Activated CD4-positive, alpha-beta T cell treated with anti-CD3 and anti-CD28 coated beads for 36 hours (primary cell): Measurements from ENCODE around the gene PDCD6IP. TPM values are rescaled to one million over a fixed set of nuclear protein-coding genes. Genes with fewer than 3 reads are reported as not detected.
"Not testable (repeated sequence)": the region's sequence is repeated elsewhere in the genome, so short reads cannot be mapped to it uniquely, and the experiment has no call there.

Experiments used
- ATAC-seq: fragments of 200-7000 bp; cut with Tn5 transposase; one replicate; pipeline ENCODE4 v1.10.0; 2021; ENCODE audit warnings: mild to moderate bottlenecking, moderate library complexity
- CTCF ChIA-PET: fragments of 350-600 bp; sonication (Branson Sonifier 250); formaldehyde crosslinking; loops from one replicate; lab custom pipeline; 2021; ENCODE audit warnings: antibody characterized with exemption; lab: Charles Lee
- POLR2A ChIA-PET: fragments of 350-600 bp; sonication (Branson Sonifier 250); formaldehyde crosslinking; loops from one replicate; lab custom pipeline; 2021; ENCODE audit warnings: antibody characterized with exemption, inconsistent platforms; lab: Charles Lee
- DNase-seq: peaks from one replicate; pipeline ENCODE4 v3.0.0-alpha.2; 2020
- H3K27ac Mint-ChIP-seq: one replicate; pipeline ENCODE4 v1.8.0; 2021; ENCODE audit warnings: mixed read lengths
- H3K27me3 Mint-ChIP-seq: one replicate; pipeline ENCODE4 v1.8.0; 2021; ENCODE audit warnings: mixed read lengths
- H3K36me3 Mint-ChIP-seq: one replicate; pipeline ENCODE4 v1.8.0; 2021; ENCODE audit warnings: low read depth, mixed read lengths
- H3K4me1 Mint-ChIP-seq: one replicate; pipeline ENCODE4 v1.8.0; 2021; ENCODE audit warnings: mixed read lengths
- H3K4me3 Mint-ChIP-seq: one replicate; pipeline ENCODE4 v1.8.0; 2021; ENCODE audit warnings: mild to moderate bottlenecking, moderate library complexity, mixed read lengths
- H3K9me3 Mint-ChIP-seq: one replicate; pipeline ENCODE4 v1.8.0; 2021; ENCODE audit warnings: low read depth, mixed read lengths
- intact Hi-C, 2 experiments: fragments of 100-400 bp; cut with DNase I in 1 of 2; cut with micrococcal nuclease in 1 of 2; formaldehyde crosslinking; loops; one replicate each; pipeline versions ENCODE4 v1.14.2 to v1.15.1; 2022 to 2024; cut with DNase I, micrococcal nuclease
- total RNA-seq, 2 experiments: library from RNA; stranded (reverse); gene quantifications; one replicate each; pipeline ENCODE4 v1.2.3, GENCODE V29; 2021

PDCD6IP gene
- total RNA-seq, 2 experiments from 2014 or later: 141 to 150 TPM

DNA sequence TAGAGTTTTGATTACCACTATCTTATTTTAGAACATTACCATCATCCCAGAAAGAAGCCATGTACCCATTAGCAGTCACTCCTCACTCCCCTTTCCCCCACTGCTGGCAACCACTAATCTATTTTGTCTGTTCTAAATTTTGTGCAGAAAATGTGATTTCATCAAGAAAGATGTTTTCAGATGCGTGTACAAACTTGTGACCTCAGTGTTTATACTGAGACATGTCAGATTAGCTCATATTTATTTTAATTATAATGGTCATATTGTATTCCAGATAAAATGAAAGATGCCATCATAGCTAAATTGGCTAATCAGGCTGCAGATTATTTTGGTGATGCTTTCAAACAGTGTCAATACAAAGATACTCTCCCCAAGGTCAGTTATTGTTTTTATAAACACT, 27.8 kb downstream of the PDCD6IP start:
- DNase-seq (no peak), ATAC-seq (no peak)
- Mint-ChIP-seq H3K9me3 (no peaks in the 10 kb centered on the region), H3K27me3 (no peaks in the 10 kb centered on the region), H3K4me1 (peaks cover 14% of the 10 kb centered on the region), H3K4me3 (no peak overlapping the region), H3K36me3 (peaks cover 62% of the 10 kb centered on the region), H3K27ac (no peak overlapping the region)
- ChIA-PET CTCF (interaction anchor here (0.9 to 1.0 kb wide), 2 partner anchors 11 to 17 kb away, joined by 3 to 4 read pairs; no protein-coding TSS in a partner anchor), POLR2A (no interaction called here)
- intact Hi-C loops: no loop called here

- H3K4me1 Mint-ChIP-seq: peaks cover 18% of the 10 kb centered on the region
- no peak for DNase-seq
- no peak for ATAC-seq
- peaks cover 61% of the 10 kb centered on the region for H3K36me3 Mint-ChIP-seq
- H3K27ac Mint-ChIP-seq: peak overlapping the region; percentile 37
- intact Hi-C loops: no loop called here
- ChIA-PET POLR2A (no interaction called here), CTCF (interaction anchor here (0.9 kb wide), 1 partner anchor 11 kb away, joined by 4 read pairs; no protein-coding TSS in a partner anchor)
- no peak overlapping the region for H3K4me3 Mint-ChIP-seq
- no peaks in the 10 kb centered on the region for H3K9me3 Mint-ChIP-seq
- H3K27me3 Mint-ChIP-seq: no peaks in the 10 kb centered on the region
Measured at GRCh38 chr3:33826688-33827087, 28.3 kb downstream of the PDCD6IP start.

DNA sequence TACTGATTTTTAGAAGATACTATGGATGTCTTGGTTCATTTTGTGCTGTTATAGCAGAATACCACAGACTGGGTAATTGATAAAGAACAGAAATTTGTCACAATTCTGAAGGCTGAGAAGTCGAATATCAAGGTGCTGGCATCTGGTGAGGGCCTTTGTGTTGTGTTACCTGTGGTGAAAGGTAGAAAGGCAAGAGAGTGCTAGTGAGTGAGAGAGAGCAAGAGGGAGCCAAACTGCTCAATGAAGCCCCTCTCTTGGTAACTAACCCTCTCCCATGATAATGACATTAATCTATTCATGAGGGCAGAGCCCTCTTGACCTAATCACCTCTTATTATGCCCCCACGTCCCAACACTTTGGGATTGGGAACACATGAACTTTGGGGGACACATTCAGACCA, 31.3 kb downstream of the PDCD6IP start:
- H3K4me1 Mint-ChIP-seq: peaks cover 35% of the 10 kb centered on the region
- H3K27ac Mint-ChIP-seq: peak overlapping the region; percentile 1
- intact Hi-C loops: no loop called here

DNA sequence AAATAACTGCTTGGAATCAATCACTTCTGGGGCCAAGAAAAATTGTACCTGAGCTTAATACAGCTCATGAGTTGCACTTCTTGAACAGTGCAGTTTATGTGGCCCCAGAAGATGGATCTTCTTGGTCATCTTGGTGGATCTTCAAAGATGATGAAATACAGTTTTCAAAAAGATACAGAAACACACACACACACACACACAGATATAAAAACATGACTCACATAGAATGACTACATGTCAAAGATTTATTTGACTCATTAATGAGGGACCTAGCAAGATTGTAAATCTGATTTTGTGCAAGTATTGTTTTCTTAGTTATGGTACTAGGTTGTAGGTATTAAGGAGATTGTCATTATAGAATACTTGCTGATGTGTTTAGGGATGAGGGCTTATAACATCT, 32.6 kb downstream of the PDCD6IP start:
- Mint-ChIP-seq H3K27me3 (no peaks in the 10 kb centered on the region), H3K36me3 (peaks cover 54% of the 10 kb centered on the region), H3K4me3 (no peak overlapping the region), H3K27ac (peak overlapping the region; percentile 74), H3K4me1 (peaks cover 35% of the 10 kb centered on the region), H3K9me3 (no peaks in the 10 kb centered on the region)
- ATAC-seq (peak; percentile 81), DNase-seq (peak; percentile 9)
- intact Hi-C loops: no loop called here
- ChIA-PET POLR2A (no interaction called here), CTCF (interaction anchor here (0.9 kb wide), 1 partner anchor 53 kb away, joined by 3 read pairs; no protein-coding TSS in a partner anchor)

More for the DNA sequence above, 31.3 kb downstream of the PDCD6IP start:
- H3K27me3 Mint-ChIP-seq: no peaks in the 10 kb centered on the region
- H3K36me3 Mint-ChIP-seq: peaks cover 49% of the 10 kb centered on the region
- H3K9me3 Mint-ChIP-seq: no peaks in the 10 kb centered on the region
- DNase-seq: no peak
- ATAC-seq: no peak
- no peak overlapping the region for H3K4me3 Mint-ChIP-seq
- POLR2A ChIA-PET: no interaction called here
- CTCF ChIA-PET: no interaction called here

DNA sequence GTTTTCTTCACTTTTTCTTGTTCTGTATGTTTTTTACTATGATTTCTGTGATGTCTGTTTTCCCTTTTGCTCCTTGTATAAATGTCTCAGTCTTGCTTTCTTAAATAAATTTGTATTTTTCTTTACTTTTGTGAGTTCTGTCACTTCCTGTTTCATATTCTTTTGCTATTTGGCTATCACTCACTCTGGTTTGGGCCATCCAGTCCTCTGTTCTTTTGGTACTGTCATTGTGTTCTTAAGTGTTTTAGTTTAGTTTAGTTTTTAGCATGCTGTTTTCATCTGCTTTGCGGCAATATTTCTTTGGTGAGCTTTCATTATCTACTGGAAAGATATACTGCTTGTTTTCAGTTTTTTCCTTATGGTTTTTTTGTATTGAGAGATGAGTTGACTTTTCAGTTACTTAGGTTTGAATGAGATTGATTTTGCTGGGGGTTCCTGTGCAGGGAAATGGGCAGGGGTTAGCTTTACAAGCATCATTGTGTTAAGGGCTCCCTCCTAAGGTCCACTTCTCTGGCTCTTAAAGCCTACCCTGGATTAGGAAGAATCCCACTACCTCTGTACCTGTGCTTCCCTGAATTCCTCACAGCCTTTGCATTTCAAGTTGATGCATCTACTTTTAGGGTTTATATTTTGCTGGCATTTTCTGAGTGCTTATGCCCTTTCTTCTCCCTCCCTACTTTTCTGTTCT, 35.1 kb downstream of the PDCD6IP start:
- ATAC-seq (peak; percentile 60), DNase-seq (no peak)
- Mint-ChIP-seq H3K27me3 (no peaks in the 10 kb centered on the region), H3K27ac (peak overlapping the region; percentile 39), H3K4me3 (no peak overlapping the region), H3K4me1 (peaks cover 35% of the 10 kb centered on the region), H3K9me3 (no peaks in the 10 kb centered on the region), H3K36me3 (peaks cover 37% of the 10 kb centered on the region)
- CTCF ChIA-PET: no interaction called here
- POLR2A ChIA-PET: no interaction called here
- intact Hi-C loops: no loop called here

GRCh38 chr3:33834096-33834453, 35.6 kb downstream of the PDCD6IP start:
- POLR2A ChIA-PET: no interaction called here
- Mint-ChIP-seq H3K9me3 (no peaks in the 10 kb centered on the region), H3K36me3 (peaks cover 36% of the 10 kb centered on the region), H3K27ac (peak overlapping the region; percentile 39), H3K27me3 (no peaks in the 10 kb centered on the region), H3K4me3 (no peak overlapping the region), H3K4me1 (peaks cover 35% of the 10 kb centered on the region)
- no peak for ATAC-seq
- CTCF ChIA-PET: no interaction called here
- DNase-seq: no peak
- intact Hi-C loops: no loop called here

GRCh38 chr3:33837182-33837581, 38.8 kb downstream of the PDCD6IP start:
- intact Hi-C loops, H3K27ac Mint-ChIP-seq, DNase-seq, ATAC-seq, H3K4me3 Mint-ChIP-seq, H3K27me3 Mint-ChIP-seq, H3K9me3 Mint-ChIP-seq, CTCF ChIA-PET, POLR2A ChIA-PET: not testable (repeated sequence)
- peaks cover 18% of the 10 kb centered on the region for H3K4me1 Mint-ChIP-seq
- peaks cover 27% of the 10 kb centered on the region for H3K36me3 Mint-ChIP-seq

DNA sequence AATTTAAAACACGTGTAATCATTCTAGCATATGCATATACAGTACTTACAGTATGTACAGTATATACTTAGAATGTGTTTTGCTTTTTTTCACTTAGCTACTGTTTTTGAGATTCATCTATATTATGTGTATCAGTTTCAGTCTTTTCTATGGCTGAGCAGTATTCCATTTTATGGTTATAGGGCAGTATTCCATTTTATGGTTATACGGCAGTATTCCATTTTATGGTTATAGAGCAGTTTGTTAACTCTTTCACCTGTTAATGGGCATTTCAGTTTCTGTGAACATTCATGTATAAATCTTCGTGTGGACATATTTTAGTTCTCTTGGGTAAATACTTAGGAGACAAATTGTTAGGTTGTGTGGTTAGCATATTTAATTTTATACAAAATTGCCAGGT, 40.9 kb downstream of the PDCD6IP start:
- POLR2A ChIA-PET: no interaction called here
- H3K9me3 Mint-ChIP-seq: no peaks in the 10 kb centered on the region
- intact Hi-C loops: no loop called here
- ATAC-seq (no peak), DNase-seq (no peak)
- CTCF ChIA-PET: no interaction called here
- peaks cover 25% of the 10 kb centered on the region for H3K36me3 Mint-ChIP-seq
- H3K27me3 Mint-ChIP-seq: no peaks in the 10 kb centered on the region
- H3K4me1 Mint-ChIP-seq: peaks cover 2% of the 10 kb centered on the region
- H3K4me3 Mint-ChIP-seq: no peak overlapping the region
- no peak overlapping the region for H3K27ac Mint-ChIP-seq

- intact Hi-C loops: no loop called here
- no peak for ATAC-seq
- H3K27me3 Mint-ChIP-seq: no peaks in the 10 kb centered on the region
- CTCF ChIA-PET: no interaction called here
- H3K4me1 Mint-ChIP-seq: no peaks in the 10 kb centered on the region
- H3K4me3 Mint-ChIP-seq: no peak overlapping the region
- H3K36me3 Mint-ChIP-seq: peaks cover 28% of the 10 kb centered on the region
- DNase-seq: no peak
- H3K9me3 Mint-ChIP-seq: no peaks in the 10 kb centered on the region
- H3K27ac Mint-ChIP-seq: no peak overlapping the region
- POLR2A ChIA-PET: no interaction called here
Measured at GRCh38 chr3:33840179-33840578, 41.7 kb downstream of the PDCD6IP start.

- no peak for DNase-seq
Measured at GRCh38 chr3:33848624-33849347, 50.4 kb downstream of the PDCD6IP start.

GRCh38 chr3:33850599-33850998, 52.2 kb downstream of the PDCD6IP start:
- H3K36me3 Mint-ChIP-seq: peaks cover 53% of the 10 kb centered on the region
- POLR2A ChIA-PET, H3K27me3 Mint-ChIP-seq, DNase-seq, H3K9me3 Mint-ChIP-seq, H3K4me3 Mint-ChIP-seq, intact Hi-C loops, CTCF ChIA-PET, H3K27ac Mint-ChIP-seq: not testable (repeated sequence)
- H3K4me1 Mint-ChIP-seq: peaks cover 68% of the 10 kb centered on the region
- peak; percentile 62 for ATAC-seq

More at GRCh38 chr3:33848624-33849347, 50.4 kb downstream of the PDCD6IP start:
- Mint-ChIP-seq H3K27ac (peak overlapping the region; percentile 21), H3K4me1 (peaks cover 54% of the 10 kb centered on the region), H3K9me3 (no peaks in the 10 kb centered on the region), H3K4me3 (no peak overlapping the region), H3K27me3 (no peaks in the 10 kb centered on the region), H3K36me3 (peaks cover 45% of the 10 kb centered on the region)
- ChIA-PET POLR2A (no interaction called here), CTCF (no interaction called here)
- no peak for ATAC-seq
- intact Hi-C loops: no loop called here

- H3K9me3 Mint-ChIP-seq, intact Hi-C loops, H3K27me3 Mint-ChIP-seq, H3K4me3 Mint-ChIP-seq, POLR2A ChIA-PET: not testable (repeated sequence)
- DNase-seq (peak; percentile 10), ATAC-seq (peak; percentile 94)
- Mint-ChIP-seq H3K4me1 (peaks cover 33% of the 10 kb centered on the region), H3K36me3 (peaks cover 46% of the 10 kb centered on the region), H3K27ac (peak overlapping the region; percentile 76)
- CTCF ChIA-PET: interaction anchor here (1.1 kb wide), 1 partner anchor 724 kb away, joined by 3 read pairs; no protein-coding TSS in a partner anchor
Measured at GRCh38 chr3:33855407-33855806, 57.0 kb downstream of the PDCD6IP start.
